Measurements from ENCODE around the gene SKI. TPM values are rescaled to one million over a fixed set of nuclear protein-coding genes. Genes with fewer than 3 reads are reported as not detected.
A peak's percentile ranks its signal among the peaks of the same experiment; 100 is the strongest.

SKI gene
- total and polyA plus RNA-seq, 2 of the 8 experiments (the other 6 are each of a cell fraction or from before 2014, with no cell fraction given): 8.3 to 87.6 TPM

GRCh38 chr1:2224631-2225428 lies 3.3 kb upstream of the SKI start:
- WGBS, 2 experiments (ENCODE audit: extremely low coverage in 1 of 2, insufficient coverage in 1 of 2, insufficient read length in 1 of 2, insufficient replicate concordance in 2 of 2, low coverage in 1 of 2, low lambda C conversion rate in 2 of 2, missing lambda C conversion rate in 1 of 2): 94% methylated on average over 17 of the region's 18 CpGs; no CpG with 5 or more reads in 1 of the 2 experiments
- Histone ChIP-seq H3K18ac (ENCODE audit: extremely low read depth, low read length) (no peak overlapping the region), H3K79me1 (ENCODE audit: low read depth, low read length) (no peaks in the 10 kb centered on the region), H3K4ac (replicated peaks; ENCODE audit: insufficient read length, low read depth, low read length) (no peak overlapping the region), H3K4me3 (ENCODE audit: extremely low read depth in 1 of 4, insufficient read depth in 2 of 4, low read depth in 3 of 4, low read length in 4 of 4) (no peak overlapping the region), H2AFZ (ENCODE audit: low read length) (no peak overlapping the region), H4K20me1 (replicated peaks in 1 of 2; ENCODE audit: control insufficient read depth in 1 of 2, insufficient read depth in 2 of 2, low read length in 2 of 2) (peaks cover 10 to 12% of the 10 kb centered on the region in 2 experiments), H3K9ac (replicated peaks in 1 of 4; ENCODE audit: extremely low read depth in 1 of 4, low read depth in 3 of 4, low read length in 3 of 4) (no peak overlapping the region), H2AK5ac (ENCODE audit: low read depth, low read length) (no peak overlapping the region), H2BK15ac (ENCODE audit: low read length) (no peak overlapping the region), H2BK120ac (replicated peaks; ENCODE audit: low read depth, low read length) (no peak overlapping the region), H2BK20ac (ENCODE audit: low read length) (0 out of 2 replicates have a peak overlapping the region, but pooled peaks have one; percentile 3), H3K79me2 (ENCODE audit: control insufficient read depth in 1 of 2, insufficient read depth in 2 of 2, low read length in 2 of 2) (peaks cover 11 to 13% of the 10 kb centered on the region in 2 experiments), H2BK12ac (ENCODE audit: low read depth, low read length) (peak overlapping the region; percentile 50; the same call in 1 of the 2 replicates), H3K14ac (ENCODE audit: insufficient read length) (no peak overlapping the region), H2BK5ac (ENCODE audit: low read depth, low read length) (no peak overlapping the region), H3K23me2 (ENCODE audit: low read depth, low read length) (peaks cover 16% of the 10 kb centered on the region), H4K91ac (replicated peaks; ENCODE audit: insufficient read length, low read length) (no peak overlapping the region), H3K4me1 (replicated peaks in 1 of 4; ENCODE audit: control insufficient read depth in 3 of 4, insufficient read depth in 4 of 4, low read length in 3 of 4) (peaks cover 0 to 14% (median 11%) of the 10 kb centered on the region in 4 experiments; a peak in 5 of 7 replicates), H3K27ac (ENCODE audit: low read depth, low read length) (no peak overlapping the region), H3K56ac (replicated peaks; ENCODE audit: insufficient read length, low read depth, low read length) (no peak overlapping the region), H3K23ac (ENCODE audit: insufficient read length) (no peak overlapping the region), H4K5ac (ENCODE audit: insufficient read length, low read depth, low read length) (no peak overlapping the region), H3K27me3 (replicated peaks in 1 of 4; ENCODE audit: control insufficient read depth in 3 of 4, extremely low read depth in 1 of 4, insufficient read depth in 3 of 4, low read length in 3 of 4) (no peaks in the 10 kb centered on the region), H3K4me2 (ENCODE audit: insufficient read depth in 1 of 2, low read depth in 2 of 2, low read length in 2 of 2) (no peak overlapping the region), H3K36me3 (ENCODE audit: control insufficient read depth in 2 of 4, insufficient read depth in 4 of 4, low read length in 3 of 4) (no peaks in the 10 kb centered on the region), H3K9me3 (ENCODE audit: insufficient read depth in 2 of 2, low read depth in 1 of 2, low read length in 1 of 2) (no peaks in the 10 kb centered on the region), H4K8ac (ENCODE audit: extremely low read depth, insufficient read depth, low read length) (0 out of 2 replicates have a peak overlapping the region, but pooled peaks have one; percentile 68)
- FAIRE-seq: no peak
- no peak for DNase-seq (ENCODE audit: low read depth in 1 of 2, low spot score in 2 of 2)
- TF ChIP-seq BACH1 (IDR thresholded peaks at IDR 0.05; ENCODE audit: low read length) (no peak), SIX5 (IDR thresholded peaks at IDR 0.05; ENCODE audit: low read depth, low read length) (no peak), POLR2A (IDR thresholded peaks at IDR 0.05; ENCODE audit: control extremely low read depth in 1 of 2, low read depth in 2 of 2, low read length in 2 of 2) (no peak), GTF2F1 (IDR thresholded peaks at IDR 0.05; ENCODE audit: borderline replicate concordance, low read depth, low read length) (no peak), CBX8 (IDR thresholded peaks at IDR 0.05; ENCODE audit: borderline replicate concordance, low read depth, low read length) (no peak), JUND (IDR thresholded peaks at IDR 0.05; ENCODE audit: low read length) (no peak), BCL11A (IDR thresholded peaks at IDR 0.05; ENCODE audit: low read depth in 2 of 2, low read length in 2 of 2) (no peak), CBX5 (IDR thresholded peaks at IDR 0.05; ENCODE audit: low read depth, low read length) (no peak), CHD1 (IDR thresholded peaks at IDR 0.05; ENCODE audit: low read depth, low read length) (no peak)
- ChIA-PET CTCF (ENCODE audit: partially characterized antibody) (interaction anchor here (0.7 to 3.2 kb wide), 9 partner anchors 13 to 157 kb away, joined by 3 to 13 read pairs (median 3); partner anchors contain the start of gene FAAP20), POLR2A (ENCODE audit: partially characterized antibody) (interaction anchor here (1.1 to 1.6 kb wide), 3 partner anchors 9 to 19 kb away, joined by 3 to 6 read pairs (median 3); no protein-coding TSS in a partner anchor)

All from H1 (cell line).